GM18505 (cell line): ENCODE data around the gene GPR3.
"Not testable (repeated sequence)": the region's sequence is repeated elsewhere in the genome, so short reads cannot be mapped to it uniquely, and the experiment has no call there.

Source experiments
- ATAC-seq: cut with Tn5 transposase; IDR thresholded peaks from one replicate; pipeline ENCODE4 v1.9.1; 2021; ENCODE audit not compliant: unreplicated experiment
- POLR2A ChIP-seq: IDR thresholded peaks from 4 replicates; pipeline ENCODE4 v1.6.1; 2011; ENCODE audit warnings: borderline replicate concordance; ENCODE audit not compliant: insufficient read depth, insufficient read length; ENCODE audit errors: extremely low read depth

Gene GPR3

DNA sequence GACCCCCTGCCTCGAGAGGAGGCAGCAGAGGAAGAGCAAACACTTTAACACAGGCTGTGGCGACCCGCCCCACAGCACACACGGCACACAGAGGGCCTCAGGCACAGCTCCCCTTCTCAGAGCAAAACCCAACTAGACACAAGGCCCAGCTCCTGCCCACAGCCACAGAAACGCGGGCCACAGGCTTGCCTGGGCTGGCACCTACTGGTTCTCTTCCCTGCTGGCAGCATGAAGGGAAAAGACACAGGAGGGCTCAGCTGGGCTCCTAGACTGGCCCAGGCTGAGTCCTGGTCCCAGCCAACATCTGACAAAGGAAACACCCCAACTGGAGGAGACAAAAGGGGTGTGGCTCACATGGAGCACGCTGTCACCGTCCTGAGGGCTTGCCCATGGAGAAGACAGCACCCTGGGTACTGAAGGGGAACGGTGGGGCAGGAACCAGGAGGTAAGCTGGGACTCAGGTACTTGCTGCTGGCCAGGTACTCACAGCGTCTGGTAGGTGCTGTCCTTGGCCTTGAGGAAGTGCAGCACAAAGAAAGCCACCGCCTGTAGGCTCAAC, 12.8 kb upstream of the GPR3 start:
- ATAC-seq: no peak
- TF ChIP-seq POLR2A: no peak

GRCh38 chr1:27380224-27380623, 12.2 kb upstream of the GPR3 start:
- no peak for TF ChIP-seq POLR2A
- ATAC-seq: no peak

DNA sequence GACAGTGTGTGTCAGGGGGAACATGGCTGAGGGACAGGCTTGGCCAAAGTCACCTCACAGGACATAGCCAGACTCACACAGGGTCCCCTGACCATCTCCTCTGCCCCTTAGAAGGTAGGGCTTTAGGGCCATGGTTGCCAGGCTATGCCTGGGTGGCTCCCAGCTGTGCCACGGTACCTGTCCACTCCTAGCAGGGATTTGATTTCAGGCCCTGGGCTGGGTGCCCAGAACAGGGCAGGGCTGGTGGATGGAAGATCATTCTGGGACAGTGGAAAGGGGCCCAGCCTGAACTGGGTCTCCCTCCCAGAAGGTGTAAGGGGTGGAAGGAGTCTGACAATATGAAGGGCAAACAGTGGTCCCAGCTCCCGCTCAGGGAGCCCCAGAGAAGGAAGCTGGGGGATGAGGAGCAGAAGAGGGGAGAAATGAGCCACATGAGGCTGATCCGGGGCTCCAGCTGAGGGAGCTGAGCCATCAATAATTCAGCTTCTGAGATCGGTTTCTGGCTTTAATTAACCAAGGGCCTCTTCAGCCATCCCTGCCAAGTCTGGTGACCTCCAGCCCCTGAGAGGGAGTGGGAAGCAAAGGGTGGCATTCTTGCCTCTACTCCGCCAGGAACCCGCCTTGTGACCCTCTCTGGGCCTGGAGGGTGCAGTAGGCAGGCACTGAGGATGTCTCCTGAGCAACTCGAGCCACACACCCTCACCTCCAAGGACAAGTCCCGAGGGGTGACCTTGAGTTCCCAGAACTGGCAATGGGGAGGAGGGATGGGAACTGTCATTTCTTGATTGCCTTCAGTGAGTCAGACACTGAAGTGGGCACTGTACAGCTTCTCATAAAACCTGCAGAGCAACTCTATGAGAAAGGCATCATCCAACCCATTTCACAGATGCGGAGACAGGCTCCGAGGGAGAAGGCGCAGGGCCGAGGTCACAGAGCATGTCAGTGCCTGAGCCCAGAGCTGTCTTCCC, 11.4 kb upstream of the GPR3 start:
- ATAC-seq: no peak
- no peak for TF ChIP-seq POLR2A

- ATAC-seq: no peak
- no peak for TF ChIP-seq POLR2A
Measured at GRCh38 chr1:27381969-27382762, 10.3 kb upstream of the GPR3 start.

GRCh38 chr1:27383039-27383605, 9.3 kb upstream of the GPR3 start, which contains the start of gene CD164L2:
Gene CD164L2 (minus strand): TSS chr1:27383333. CDS start chr1:27383239, 94 bp downstream.
- ATAC-seq: no peak
- no peak for TF ChIP-seq POLR2A

- no peak for ATAC-seq
- no peak for TF ChIP-seq POLR2A
Measured at GRCh38 chr1:27383661-27384060, 8.8 kb upstream of the GPR3 start.

DNA sequence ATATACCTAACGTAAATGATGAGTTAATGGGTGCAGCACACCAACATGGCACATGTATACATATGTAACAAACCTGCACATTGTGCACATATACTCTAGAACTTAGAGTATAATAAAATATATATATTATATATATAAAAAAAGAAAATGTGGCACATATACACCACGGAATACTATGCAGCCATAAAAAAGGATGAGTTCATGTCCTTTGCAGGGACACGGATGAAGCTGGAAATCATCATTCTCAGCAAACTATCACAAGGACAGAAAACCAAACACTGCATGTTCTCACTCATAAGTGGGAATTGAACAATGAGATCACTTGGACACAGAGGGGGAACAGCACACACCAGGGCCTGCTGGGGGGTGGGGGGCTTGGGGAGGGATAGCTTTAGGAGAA, 7.6 kb upstream of the GPR3 start:
- not testable (repeated sequence) for ATAC-seq

DNA sequence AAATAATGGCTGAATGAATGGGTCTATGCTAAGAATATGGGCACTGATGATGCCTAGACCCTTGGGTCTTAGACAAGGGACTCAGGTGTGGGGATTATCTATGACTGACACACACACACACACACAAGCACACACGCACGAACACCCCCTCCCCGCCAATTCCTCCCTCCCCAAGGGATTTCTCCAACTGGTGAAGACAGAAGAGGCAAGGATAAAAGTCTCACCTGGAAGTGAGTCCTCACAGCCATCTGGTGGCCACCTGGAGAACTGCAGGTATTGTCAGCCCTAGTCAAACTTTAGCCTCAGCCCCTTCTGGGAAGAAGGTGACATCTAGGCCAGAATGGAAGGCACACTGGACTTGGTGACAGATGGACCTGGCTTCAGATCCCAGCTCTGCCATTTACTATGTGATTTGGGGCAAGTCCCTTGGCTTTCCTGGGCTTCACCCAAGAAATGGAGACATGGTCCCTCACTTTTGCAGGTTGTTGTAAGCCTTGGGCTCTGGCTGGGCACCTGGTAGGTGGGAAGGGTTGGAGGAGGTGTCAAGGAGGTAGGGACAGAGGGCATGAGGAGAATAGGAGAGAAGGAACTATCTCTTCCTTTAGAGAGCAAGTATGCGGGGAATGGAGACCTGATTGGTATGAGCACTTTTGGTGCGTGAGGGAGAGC, 4.0 kb upstream of the GPR3 start:
- TF ChIP-seq POLR2A: no peak
- ATAC-seq: no peak

GRCh38 chr1:27391511-27392095, 819 bp upstream of the GPR3 start:
- TF ChIP-seq POLR2A: no peak
- ATAC-seq: no peak

- no peak for ATAC-seq
- no peak for TF ChIP-seq POLR2A
Measured at GRCh38 chr1:27392778-27393635, 585 bp downstream of the GPR3 start.

GRCh38 chr1:27393641-27394281, 1.3 kb downstream of the GPR3 start:
- ATAC-seq: no peak
- no peak for TF ChIP-seq POLR2A
